HEK293 (cell line): ENCODE results near the gene BRF1.

Experiments
- TSHZ1 ChIP-seq: fragments of 450-650 bp; formaldehyde crosslinking; IDR thresholded peaks from 2 replicates; pipeline ENCODE4 v1.5.1; 2016; ENCODE audit warnings: missing biosample characterization, missing genetic modification characterization, borderline replicate concordance
- ZFP41 ChIP-seq: fragments of 450-650 bp; formaldehyde crosslinking; IDR thresholded peaks from 2 replicates; pipeline ENCODE4 v1.5.1; 2016; ENCODE audit warnings: missing biosample characterization, missing genetic modification characterization, borderline replicate concordance
- ZNF670 ChIP-seq: fragments of 450-650 bp; formaldehyde crosslinking; IDR thresholded peaks from 2 replicates; pipeline ENCODE4 v1.5.1; 2016; ENCODE audit warnings: missing biosample characterization, missing genetic modification characterization, low read depth

- no peak for TF ChIP-seq ZNF670
- TF ChIP-seq TSHZ1 (tag by site-specific recombination) = no peak
- no peak for TF ChIP-seq ZFP41 (tag by site-specific recombination)
Measured at GRCh38 chr14:105283028-105283427, 17.8 kb downstream of the BRF1 start.
